ENCODE results near the gene HID1.

Gene HID1

GRCh38 chr17:74952431-74953133, 20.0 kb downstream of the HID1 start:
- Histone ChIP-seq H3K27me3 (replicated peaks; ENCODE audit: control insufficient read depth, insufficient read depth, low read length) (peaks cover 70% of the 10 kb centered on the region), H3K4me1 (ENCODE audit: control insufficient read depth, insufficient read depth, low read length) (no peaks in the 10 kb centered on the region), H3K9ac (ENCODE audit: low read length) (no peak overlapping the region), H3K9me3 (ENCODE audit: control insufficient read depth, low read length) (no peaks in the 10 kb centered on the region), H3K4me3 (ENCODE audit: low read length) (no peak overlapping the region), H3K36me3 (ENCODE audit: control insufficient read depth, insufficient read depth, low read length, severe bottlenecking) (no peaks in the 10 kb centered on the region)
- DNase-seq (ENCODE audit: low read depth), result no peak

- peaks cover 76% of the 10 kb centered on the region for H3K27me3 ChIP-seq (replicated peaks; ENCODE audit: control insufficient read depth, insufficient read depth, low read length)
- DNase-seq (ENCODE audit: low read depth), result no peak
- H3K9ac ChIP-seq (ENCODE audit: low read length), result no peak overlapping the region
- H3K36me3 ChIP-seq (ENCODE audit: control insufficient read depth, insufficient read depth, low read length, severe bottlenecking), result no peaks in the 10 kb centered on the region
- no peaks in the 10 kb centered on the region for H3K9me3 ChIP-seq (ENCODE audit: control insufficient read depth, low read length)
- H3K4me3 ChIP-seq (ENCODE audit: low read length), result no peak overlapping the region
- no peaks in the 10 kb centered on the region for H3K4me1 ChIP-seq (ENCODE audit: control insufficient read depth, insufficient read depth, low read length)
Observed at GRCh38 chr17:74951680-74952421, 20.7 kb downstream of the HID1 start.

- no peak for DNase-seq (ENCODE audit: low read depth)
- Histone ChIP-seq H3K4me1 (ENCODE audit: control insufficient read depth, insufficient read depth, low read length) (no peaks in the 10 kb centered on the region), H3K27me3 (replicated peaks; ENCODE audit: control insufficient read depth, insufficient read depth, low read length) (peaks cover 74% of the 10 kb centered on the region), H3K36me3 (ENCODE audit: control insufficient read depth, insufficient read depth, low read length, severe bottlenecking) (no peaks in the 10 kb centered on the region), H3K9ac (ENCODE audit: low read length) (no peak overlapping the region), H3K4me3 (ENCODE audit: low read length) (no peak overlapping the region), H3K9me3 (ENCODE audit: control insufficient read depth, low read length) (no peaks in the 10 kb centered on the region)
Observed at GRCh38 chr17:74951065-74951464, 21.5 kb downstream of the HID1 start.

GRCh38 chr17:74950207-74950606, 22.4 kb downstream of the HID1 start:
- Histone ChIP-seq H3K36me3 (ENCODE audit: control insufficient read depth, insufficient read depth, low read length, severe bottlenecking) (no peaks in the 10 kb centered on the region), H3K27me3 (replicated peaks; ENCODE audit: control insufficient read depth, insufficient read depth, low read length) (peaks cover 71% of the 10 kb centered on the region), H3K9ac (ENCODE audit: low read length) (no peak overlapping the region), H3K4me3 (ENCODE audit: low read length) (no peak overlapping the region), H3K4me1 (ENCODE audit: control insufficient read depth, insufficient read depth, low read length) (no peaks in the 10 kb centered on the region), H3K9me3 (ENCODE audit: control insufficient read depth, low read length) (no peaks in the 10 kb centered on the region)
- no peak for DNase-seq (ENCODE audit: low read depth)

- Histone ChIP-seq H3K27me3 (replicated peaks; ENCODE audit: control insufficient read depth, insufficient read depth, low read length) (peaks cover 68% of the 10 kb centered on the region), H3K9ac (ENCODE audit: low read length) (no peak overlapping the region)
Observed at GRCh38 chr17:74949455-74950115, 23.0 kb downstream of the HID1 start.

GRCh38 chr17:74947041-74947754, 25.4 kb downstream of the HID1 start:
- DNase-seq (ENCODE audit: low read depth), result no peak
- H3K27me3 ChIP-seq (replicated peaks; ENCODE audit: control insufficient read depth, insufficient read depth, low read length), result peaks cover 65% of the 10 kb centered on the region
- no peaks in the 10 kb centered on the region for H3K4me1 ChIP-seq (ENCODE audit: control insufficient read depth, insufficient read depth, low read length)
- H3K4me3 ChIP-seq (ENCODE audit: low read length), result no peak overlapping the region
- H3K36me3 ChIP-seq (ENCODE audit: control insufficient read depth, insufficient read depth, low read length, severe bottlenecking), result no peaks in the 10 kb centered on the region
- H3K9me3 ChIP-seq (ENCODE audit: control insufficient read depth, low read length), result no peaks in the 10 kb centered on the region
- H3K9ac ChIP-seq (ENCODE audit: low read length), result no peak overlapping the region

More at GRCh38 chr17:74949455-74950115, 23.0 kb downstream of the HID1 start:
- Histone ChIP-seq H3K4me3 (ENCODE audit: low read length) (no peak overlapping the region), H3K9me3 (ENCODE audit: control insufficient read depth, low read length) (no peaks in the 10 kb centered on the region), H3K36me3 (ENCODE audit: control insufficient read depth, insufficient read depth, low read length, severe bottlenecking) (no peaks in the 10 kb centered on the region), H3K4me1 (ENCODE audit: control insufficient read depth, insufficient read depth, low read length) (no peaks in the 10 kb centered on the region)
- no peak for DNase-seq (ENCODE audit: low read depth)

- Histone ChIP-seq H3K4me3 (ENCODE audit: low read length) (no peak overlapping the region), H3K9ac (ENCODE audit: low read length) (no peak overlapping the region), H3K4me1 (ENCODE audit: control insufficient read depth, insufficient read depth, low read length) (no peaks in the 10 kb centered on the region), H3K27me3 (replicated peaks; ENCODE audit: control insufficient read depth, insufficient read depth, low read length) (peaks cover 65% of the 10 kb centered on the region), H3K9me3 (ENCODE audit: control insufficient read depth, low read length) (no peaks in the 10 kb centered on the region), H3K36me3 (ENCODE audit: control insufficient read depth, insufficient read depth, low read length, severe bottlenecking) (no peaks in the 10 kb centered on the region)
- no peak for DNase-seq (ENCODE audit: low read depth)
Observed at GRCh38 chr17:74946641-74947040, 25.9 kb downstream of the HID1 start.

- H3K36me3 ChIP-seq (ENCODE audit: control insufficient read depth, insufficient read depth, low read length, severe bottlenecking), result no peaks in the 10 kb centered on the region
- H3K9me3 ChIP-seq (ENCODE audit: control insufficient read depth, low read length), result no peaks in the 10 kb centered on the region
- no peaks in the 10 kb centered on the region for H3K4me1 ChIP-seq (ENCODE audit: control insufficient read depth, insufficient read depth, low read length)
- H3K9ac ChIP-seq (ENCODE audit: low read length), result no peak overlapping the region
- H3K4me3 ChIP-seq (ENCODE audit: low read length), result no peak overlapping the region
- H3K27me3 ChIP-seq (replicated peaks; ENCODE audit: control insufficient read depth, insufficient read depth, low read length), result peaks cover 62% of the 10 kb centered on the region
- DNase-seq (ENCODE audit: low read depth), result no peak
Observed at GRCh38 chr17:74945543-74945942, 27.0 kb downstream of the HID1 start.

GRCh38 chr17:74943808-74944522, 28.6 kb downstream of the HID1 start:
- no peak overlapping the region for H3K4me3 ChIP-seq (ENCODE audit: low read length)
- H3K36me3 ChIP-seq (ENCODE audit: control insufficient read depth, insufficient read depth, low read length, severe bottlenecking), result no peaks in the 10 kb centered on the region
- no peak overlapping the region for H3K9ac ChIP-seq (ENCODE audit: low read length)
- peaks cover 60% of the 10 kb centered on the region for H3K27me3 ChIP-seq (replicated peaks; ENCODE audit: control insufficient read depth, insufficient read depth, low read length)
- no peak for DNase-seq (ENCODE audit: low read depth)
- H3K9me3 ChIP-seq (ENCODE audit: control insufficient read depth, low read length), result no peaks in the 10 kb centered on the region
- no peaks in the 10 kb centered on the region for H3K4me1 ChIP-seq (ENCODE audit: control insufficient read depth, insufficient read depth, low read length)

- no peak overlapping the region for H3K9ac ChIP-seq (ENCODE audit: low read length)
- no peak for DNase-seq (ENCODE audit: low read depth)
- H3K36me3 ChIP-seq (ENCODE audit: control insufficient read depth, insufficient read depth, low read length, severe bottlenecking), result no peaks in the 10 kb centered on the region
- H3K9me3 ChIP-seq (ENCODE audit: control insufficient read depth, low read length), result no peaks in the 10 kb centered on the region
- H3K4me3 ChIP-seq (ENCODE audit: low read length), result no peak overlapping the region
- no peaks in the 10 kb centered on the region for H3K4me1 ChIP-seq (ENCODE audit: control insufficient read depth, insufficient read depth, low read length)
- peaks cover 74% of the 10 kb centered on the region for H3K27me3 ChIP-seq (replicated peaks; ENCODE audit: control insufficient read depth, insufficient read depth, low read length)
Observed at GRCh38 chr17:74941128-74941725, 31.3 kb downstream of the HID1 start.
